CD14-positive monocyte (primary cell): ENCODE data around the gene ENKD1. TPM values are rescaled to one million over a fixed set of nuclear protein-coding genes. Genes with fewer than 3 reads are reported as not detected.

Experiments used
- DNase-seq, 3 donors: peaks; one replicate each; pipeline ENCODE4 v3.0.0-alpha.2; 2011 to 2022
- H2AFZ ChIP-seq: 2 replicates; pipeline ENCODE4 v1.6.0; 2012; ENCODE audit warnings: mild to moderate bottlenecking, low read depth, low read length, inconsistent platforms; ENCODE audit not compliant: insufficient read depth, poor library complexity, severe bottlenecking
- H3K27ac ChIP-seq, 2 donors: 1 replicate in 1 of 2; 2 replicates in 1 of 2; pipeline ENCODE4 v1.5.1; 2012 to 2013; ENCODE audit warnings: low read length in 2 of 2, control low read depth in 1 of 2, inconsistent platforms in 1 of 2, low read depth in 1 of 2, mild to moderate bottlenecking in 1 of 2
- H3K27me3 ChIP-seq, 2 donors: one replicate each; pipeline versions ENCODE4 v1.6.0 to v1.6.1; 2011 to 2013; ENCODE audit warnings: low read length in 2 of 2; ENCODE audit not compliant: control insufficient read depth in 2 of 2, insufficient read depth in 2 of 2
- H3K36me3 ChIP-seq, 2 donors: replicated peaks in 1 of 2; 1 replicate in 1 of 2; 2 replicates in 1 of 2; pipeline versions ENCODE4 v1.5.1 to v1.6.1; 2012 to 2013; ENCODE audit warnings: low read length in 2 of 2, control low read depth in 1 of 2, inconsistent platforms in 1 of 2, mild to moderate bottlenecking in 1 of 2; ENCODE audit not compliant: insufficient read depth in 2 of 2, control insufficient read depth in 1 of 2
- H3K4me1 ChIP-seq, 2 donors: 1 replicate in 1 of 2; 2 replicates in 1 of 2; pipeline versions ENCODE4 v1.5.1 to v1.6.1; 2012 to 2013; ENCODE audit warnings: low read length in 2 of 2, control low read depth in 1 of 2, inconsistent platforms in 1 of 2, mild to moderate bottlenecking in 1 of 2, moderate library complexity in 1 of 2; ENCODE audit not compliant: insufficient read depth in 2 of 2, control insufficient read depth in 1 of 2
- H3K4me2 ChIP-seq: replicated peaks from 2 replicates; pipeline ENCODE3; 2012; ENCODE audit warnings: low read length, moderate library complexity, mild to moderate bottlenecking; ENCODE audit not compliant: poor library complexity, severe bottlenecking; ENCODE audit errors: extremely low read depth
- H3K4me3 ChIP-seq, 3 experiments: fragments of 200-600 bp in 1 of 3; sonication (generic) in 1 of 3; replicated peaks in 1 of 3; 1 replicate in 2 of 3; 2 replicates in 1 of 3; pipeline ENCODE4 v1.5.1; 2011 to 2013; ENCODE audit warnings: low read length in 3 of 3, mild to moderate bottlenecking in 3 of 3, control low read depth in 2 of 3, low read depth in 2 of 3, inconsistent platforms in 1 of 3, moderate library complexity in 1 of 3
- H3K79me2 ChIP-seq: 2 replicates; pipeline ENCODE4 v1.6.0; 2012; ENCODE audit warnings: mild to moderate bottlenecking, control low read depth, inconsistent platforms, low read length, moderate library complexity; ENCODE audit not compliant: insufficient read depth
- H3K9ac ChIP-seq: 2 replicates; pipeline ENCODE4 v1.6.0; 2017; ENCODE audit warnings: low read length, mild to moderate bottlenecking; ENCODE audit not compliant: insufficient read depth, poor library complexity, severe bottlenecking
- H3K9me3 ChIP-seq, 2 donors: replicated peaks in 1 of 2; 1 replicate in 1 of 2; 2 replicates in 1 of 2; pipeline versions ENCODE4 v1.5.1 to v1.6.1; 2012 to 2013; ENCODE audit warnings: low read length in 2 of 2, control low read depth in 1 of 2; ENCODE audit not compliant: control insufficient read depth in 1 of 2, insufficient read depth in 1 of 2
- H4K20me1 ChIP-seq: 2 replicates; pipeline ENCODE4 v1.6.0; 2012; ENCODE audit warnings: mild to moderate bottlenecking, low read length, control low read depth, moderate library complexity; ENCODE audit not compliant: insufficient read depth
- H3K27ac Mint-ChIP-seq, 7 donors: one replicate each; pipeline ENCODE4 v1.8.0; 2020; ENCODE audit warnings: mild to moderate bottlenecking in 7 of 7, mixed read lengths in 7 of 7, moderate library complexity in 6 of 7, inconsistent platforms in 2 of 7
- H3K27me3 Mint-ChIP-seq, 3 donors: one replicate each; pipeline ENCODE4 v1.8.0; 2021 to 2022; ENCODE audit warnings: low read depth in 3 of 3, mild to moderate bottlenecking in 3 of 3, mixed read lengths in 3 of 3, moderate library complexity in 3 of 3, inconsistent platforms in 1 of 3
- H3K36me3 Mint-ChIP-seq, 2 donors: one replicate each; pipeline ENCODE4 v1.8.0; 2020; ENCODE audit warnings: mixed read lengths in 2 of 2, inconsistent platforms in 1 of 2, mild to moderate bottlenecking in 1 of 2
- H3K4me1 Mint-ChIP-seq: one replicate; pipeline ENCODE4 v1.8.0; 2020; ENCODE audit warnings: mild to moderate bottlenecking, mixed read lengths
- H3K4me3 Mint-ChIP-seq, 2 donors: one replicate each; pipeline ENCODE4 v1.8.0; 2020; ENCODE audit warnings: mild to moderate bottlenecking in 2 of 2, mixed read lengths in 2 of 2, moderate library complexity in 1 of 2
- H3K9me3 Mint-ChIP-seq, 7 donors: one replicate each; pipeline ENCODE4 v1.8.0; 2020 to 2022; ENCODE audit warnings: mixed read lengths in 7 of 7, mild to moderate bottlenecking in 6 of 7, moderate library complexity in 6 of 7, inconsistent platforms in 2 of 7
- WGBS: methylation state at CpG from one replicate; pipeline ENCODE4 v1.1.5; 2013; ENCODE audit warnings: missing lambda C conversion rate; ENCODE audit not compliant: insufficient coverage; 5-methylcytosine and 5-hydroxymethylcytosine counted together
- intact Hi-C, 2 donors: fragments of 100-400 bp; cut with micrococcal nuclease; formaldehyde crosslinking; loops; one replicate each; pipeline versions ENCODE4 v1.15.0 to v1.15.1; 2023
- polyA plus RNA-seq, 3 donors: library from polyadenylated mRNA; depleted of rRNA in 1 of 3; unstranded in 2 of 3; stranded (reverse) in 1 of 3; fragments of 300-500 nt in 2 of 3; fragments of >200 nt in 1 of 3; fragmentation: Illumina TruSeq in 2 of 3; gene quantifications; 1 replicate in 2 of 3; 2 replicates in 1 of 3; pipeline ENCODE4 v1.2.3, GENCODE V29; 2012 to 2021
- TF ChIP-seq, protein P1 (sequence below): fragments of 200-600 bp; IDR thresholded peaks from one replicate; pipeline ENCODE4 v1.8.0; 2022; ENCODE audit warnings: antibody characterized with exemption, mild to moderate bottlenecking

The ENKD1 gene
- polyA plus RNA-seq, 3 donors = 0.92 to 6.2 (median 3.2) TPM

DNA sequence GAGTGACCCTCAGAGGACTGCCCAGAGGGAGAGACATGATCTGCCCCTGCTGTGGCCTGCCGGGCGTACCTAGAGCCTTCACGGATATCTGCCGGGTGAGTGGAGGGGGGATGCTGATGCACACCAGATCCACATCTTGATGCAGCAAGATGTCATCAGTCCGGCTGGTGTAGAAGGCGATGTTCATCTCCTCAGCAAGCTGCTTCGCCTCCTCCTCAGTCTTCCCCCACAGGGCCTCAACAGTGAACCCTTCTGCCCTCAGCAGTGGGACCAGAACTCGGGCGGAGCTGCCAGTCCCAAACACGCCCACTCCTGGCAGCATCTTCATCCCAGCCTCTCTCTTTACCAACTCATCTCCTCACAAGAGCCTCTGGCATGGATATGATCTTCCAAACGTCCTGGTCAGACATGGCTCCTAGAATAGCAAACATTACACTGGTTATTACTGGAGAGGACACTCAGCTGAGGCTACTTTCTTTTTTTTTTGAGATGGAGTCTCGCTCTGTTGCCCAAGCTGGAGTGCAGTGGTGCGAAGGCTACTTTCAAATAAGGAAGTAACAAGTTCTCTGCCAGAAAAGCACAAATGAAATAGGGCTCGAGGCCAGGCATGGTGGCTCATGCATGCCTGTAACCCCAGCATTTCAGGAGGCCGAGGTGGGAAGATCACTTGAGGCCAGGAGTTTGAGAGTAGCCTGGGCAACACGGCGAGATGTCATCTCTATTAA, 19.0 kb upstream of the ENKD1 start:
- DNase-seq = no peak
- intact Hi-C loops = no loop called here
- Histone ChIP-seq H4K20me1 (no peaks in the 10 kb centered on the region), H3K27me3 (no peaks in the 10 kb centered on the region), H2AFZ (no peak overlapping the region), H3K4me1 (peaks cover 0 to 10% of the 10 kb centered on the region in 2 donors), H3K9ac (no peak overlapping the region), H3K9me3 (no peaks in the 10 kb centered on the region), H3K79me2 (no peaks in the 10 kb centered on the region), H3K4me2 (no peak overlapping the region), H3K27ac (peak overlapping the region in 1 of 2 donors; percentile 27), H3K36me3 (peaks cover 9 to 29% of the 10 kb centered on the region in 2 donors), H3K4me3 (no peak overlapping the region)
- Mint-ChIP-seq H3K9me3 (no peaks in the 10 kb centered on the region), H3K27me3 (no peaks in the 10 kb centered on the region), H3K27ac (peak overlapping the region in 5 of 7 donors; percentile 13 to 55 (median 32)), H3K4me3 (no peak overlapping the region), H3K36me3 (peaks cover 22 to 45% of the 10 kb centered on the region in 2 donors), H3K4me1 (peaks cover 19% of the 10 kb centered on the region)
- TF ChIP-seq, protein P1, sequence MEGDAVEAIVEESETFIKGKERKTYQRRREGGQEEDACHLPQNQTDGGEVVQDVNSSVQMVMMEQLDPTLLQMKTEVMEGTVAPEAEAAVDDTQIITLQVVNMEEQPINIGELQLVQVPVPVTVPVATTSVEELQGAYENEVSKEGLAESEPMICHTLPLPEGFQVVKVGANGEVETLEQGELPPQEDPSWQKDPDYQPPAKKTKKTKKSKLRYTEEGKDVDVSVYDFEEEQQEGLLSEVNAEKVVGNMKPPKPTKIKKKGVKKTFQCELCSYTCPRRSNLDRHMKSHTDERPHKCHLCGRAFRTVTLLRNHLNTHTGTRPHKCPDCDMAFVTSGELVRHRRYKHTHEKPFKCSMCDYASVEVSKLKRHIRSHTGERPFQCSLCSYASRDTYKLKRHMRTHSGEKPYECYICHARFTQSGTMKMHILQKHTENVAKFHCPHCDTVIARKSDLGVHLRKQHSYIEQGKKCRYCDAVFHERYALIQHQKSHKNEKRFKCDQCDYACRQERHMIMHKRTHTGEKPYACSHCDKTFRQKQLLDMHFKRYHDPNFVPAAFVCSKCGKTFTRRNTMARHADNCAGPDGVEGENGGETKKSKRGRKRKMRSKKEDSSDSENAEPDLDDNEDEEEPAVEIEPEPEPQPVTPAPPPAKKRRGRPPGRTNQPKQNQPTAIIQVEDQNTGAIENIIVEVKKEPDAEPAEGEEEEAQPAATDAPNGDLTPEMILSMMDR = no peak
- 87% methylated on average over 11 of the region's 17 CpGs for WGBS

DNA sequence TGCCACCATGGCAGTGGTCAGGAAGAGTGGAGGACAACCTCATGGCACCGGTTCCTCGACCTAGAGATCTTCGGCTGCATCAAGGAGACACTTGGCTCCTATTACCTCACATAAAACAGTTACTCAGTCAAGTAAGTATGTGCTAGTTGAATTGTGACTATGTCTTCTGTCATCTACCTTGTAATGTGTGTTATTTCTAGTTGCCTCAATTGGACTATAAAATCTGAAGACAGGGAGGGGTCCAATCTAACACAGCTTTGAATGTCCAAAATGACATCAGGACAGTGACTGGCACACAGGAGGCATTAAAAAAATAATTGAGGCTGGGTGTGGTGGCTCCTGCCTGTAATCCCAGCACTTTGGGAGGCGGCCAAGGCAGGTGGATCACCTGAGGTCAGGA, 17.2 kb upstream of the ENKD1 start:
- Mint-ChIP-seq H3K27me3 (no peaks in the 10 kb centered on the region), H3K4me3 (no peak overlapping the region), H3K4me1 (peaks cover 17% of the 10 kb centered on the region), H3K27ac (no peak overlapping the region), H3K36me3 (peaks cover 25 to 50% of the 10 kb centered on the region in 2 donors), H3K9me3 (no peaks in the 10 kb centered on the region)
- Histone ChIP-seq H3K36me3 (peaks cover 10 to 36% of the 10 kb centered on the region in 2 donors), H3K4me2 (no peak overlapping the region), H3K79me2 (no peaks in the 10 kb centered on the region), H2AFZ (no peak overlapping the region), H3K27ac (no peak overlapping the region), H4K20me1 (no peaks in the 10 kb centered on the region), H3K4me3 (no peak overlapping the region), H3K9me3 (no peaks in the 10 kb centered on the region), H3K9ac (no peak overlapping the region), H3K4me1 (peaks cover 0 to 10% of the 10 kb centered on the region in 2 donors), H3K27me3 (no peaks in the 10 kb centered on the region)
- DNase-seq = no peak
- intact Hi-C loops = no loop called here
- TF ChIP-seq, protein P1 = no peak
- no CpG with 5 or more reads among the region's 4 CpGs for WGBS
